GM12878 (cell line): Measurements from ENCODE around the gene TRUB2. TPM values are rescaled to one million over a fixed set of nuclear protein-coding genes. Genes with fewer than 3 reads are reported as not detected.

Experiments
- ATAC-seq: fragments of 200-7000 bp; cut with Tn5 transposase; 3 replicates; pipeline ENCODE4 v1.9.1; 2020; ENCODE audit warnings: mild to moderate bottlenecking, moderate library complexity
- Bru-seq: library from RNA; stranded (reverse); fragments of 400-500 nt; gene quantifications from one replicate; lab custom pipeline; 2021; lab: Mats Ljungman, UMichigan
- BruChase-seq, 2 experiments: library from RNA; stranded (reverse); fragments of 400-500 nt; gene quantifications; one replicate each; lab custom pipeline; 2021; lab: Mats Ljungman, UMichigan
- BruUV-seq: library from RNA; stranded (reverse); fragments of 400-500 nt; replicated peaks from 2 replicates; lab custom pipeline; 2021; lab: Mats Ljungman, UMichigan
- CTCF ChIA-PET: fragments of 300-600 bp; sonication (Branson Sonifier 250); formaldehyde crosslinking; extraction: SDS; loops from one replicate; lab custom pipeline; 2021; ENCODE audit warnings: inconsistent platforms; lab: Yijun Ruan, JAX
- POLR2A ChIA-PET: fragments of 350-600 bp; formaldehyde crosslinking; extraction: SDS; loops from one replicate; lab custom pipeline; 2021; ENCODE audit warnings: inconsistent platforms; lab: Charles Lee
- RAD21 ChIA-PET: fragments of 300-600 bp; sonication (Branson Sonifier 250); formaldehyde crosslinking; loops from one replicate; lab custom pipeline; 2023; ENCODE audit warnings: antibody characterized with exemption; ENCODE audit not compliant: unreplicated experiment; lab: Charles Lee
- SMC1A ChIA-PET: fragments of 300-600 bp; sonication (Branson Sonifier 250); formaldehyde crosslinking; loops from one replicate; lab custom pipeline; 2023; ENCODE audit not compliant: unreplicated experiment, uncharacterized antibody; lab: Charles Lee
- DNase-seq: peaks from one replicate; pipeline ENCODE4 v3.0.0-alpha.2; 2011; ENCODE audit warnings: low read depth, low spot score
- FAIRE-seq: peaks from 3 replicates; lab custom pipeline; 2011; peaks lifted over from hg19 to GRCh38; lab: Jason Lieb, UNC
- H2AFZ ChIP-seq: 2 replicates; pipeline ENCODE4 v1.6.0; 2011; ENCODE audit warnings: low read depth, low read length, control low read depth; ENCODE audit not compliant: control insufficient read depth
- H3K27ac ChIP-seq: 2 replicates; pipeline ENCODE4 v1.5.1; 2011; ENCODE audit warnings: control low read depth; ENCODE audit not compliant: control insufficient read depth, insufficient read depth
- H3K27me3 ChIP-seq, 2 experiments: replicated peaks in 1 of 2; 2 replicates each; pipeline versions ENCODE4 v1.6.0 to v1.6.1; 2011; ENCODE audit warnings: low read length in 1 of 2; ENCODE audit not compliant: control insufficient read depth in 2 of 2, insufficient read depth in 2 of 2
- H3K36me3 ChIP-seq, 2 experiments: 2 replicates each; pipeline ENCODE4 v1.5.1; 2011; ENCODE audit warnings: low read length in 1 of 2; ENCODE audit not compliant: control insufficient read depth in 2 of 2, insufficient read depth in 2 of 2
- H3K4me1 ChIP-seq: 2 replicates; pipeline ENCODE4 v1.6.1; 2011; ENCODE audit warnings: mild to moderate bottlenecking, low read length, moderate library complexity, mixed read lengths; ENCODE audit not compliant: control insufficient read depth, insufficient read depth
- H3K4me2 ChIP-seq: 2 replicates; pipeline ENCODE4 v1.6.0; 2011; ENCODE audit warnings: control low read depth; ENCODE audit not compliant: control insufficient read depth, insufficient read depth
- H3K4me3 ChIP-seq: fragments of 200-600 bp; sonication (generic); 2 replicates; pipeline ENCODE4 v1.5.1; 2016
- H3K79me2 ChIP-seq: 2 replicates; pipeline ENCODE4 v1.6.0; 2011; ENCODE audit warnings: low read length; ENCODE audit not compliant: control insufficient read depth, insufficient read depth
- H3K9ac ChIP-seq: 2 replicates; pipeline ENCODE4 v1.8.0; 2011; ENCODE audit warnings: low read length, control low read depth, mixed read lengths; ENCODE audit not compliant: control insufficient read depth, insufficient read depth
- H3K9me3 ChIP-seq: replicated peaks from 3 replicates; pipeline ENCODE4 v1.5.1; 2011; ENCODE audit warnings: mild to moderate bottlenecking, low read length; ENCODE audit not compliant: control insufficient read depth, insufficient read depth
- H4K20me1 ChIP-seq: 2 replicates; pipeline ENCODE4 v1.6.0; 2011; ENCODE audit not compliant: control insufficient read depth, insufficient read depth
- BCLAF1 ChIP-seq: fragments of 450-650 bp; IDR thresholded peaks from 2 replicates; pipeline ENCODE4 v1.6.1; 2017; ENCODE audit warnings: antibody characterized with exemption, mild to moderate bottlenecking, moderate library complexity
- CBX5 ChIP-seq: sonication (generic); IDR thresholded peaks from 2 replicates; pipeline ENCODE4 v1.6.1; 2016; ENCODE audit warnings: low read depth, moderate library complexity, mild to moderate bottlenecking, inconsistent platforms
- CTCF ChIP-seq, 3 experiments: IDR thresholded peaks in 2 of 3; conservative IDR thresholded peaks in 1 of 3; 2 replicates each; pipeline ENCODE4 v1.5.1; 2011; ENCODE audit warnings: low read depth in 3 of 3, low read length in 3 of 3, mild to moderate bottlenecking in 3 of 3, control low read depth in 2 of 3, moderate library complexity in 2 of 3, inconsistent platforms in 1 of 3, mixed read lengths in 1 of 3; ENCODE audit not compliant: control insufficient read depth in 2 of 3, insufficient read depth in 1 of 3; ENCODE audit errors: extremely low read depth in 1 of 3
- FOS ChIP-seq: IDR thresholded peaks from 3 replicates; pipeline ENCODE4 v1.6.1; 2011; ENCODE audit warnings: borderline replicate concordance; ENCODE audit not compliant: insufficient read length; ENCODE audit errors: extremely low read depth
- JUND ChIP-seq: IDR thresholded peaks from 2 replicates; pipeline ENCODE4 v1.6.1; 2012; ENCODE audit warnings: low read depth, mild to moderate bottlenecking, low read length, improper control_type of control experiment, moderate library complexity
- LARP7 ChIP-seq: fragments of 450-650 bp; IDR thresholded peaks from 2 replicates; pipeline ENCODE4 v1.6.1; 2017; ENCODE audit warnings: mild to moderate bottlenecking
- NR2C2 ChIP-seq: IDR thresholded peaks from 2 replicates; pipeline ENCODE4 v1.6.1; 2011; ENCODE audit warnings: borderline replicate concordance, low read depth; ENCODE audit not compliant: control insufficient read depth, insufficient read length
- PAX8 ChIP-seq: fragments of 450-650 bp; IDR thresholded peaks from 2 replicates; pipeline ENCODE4 v1.6.1; 2017; ENCODE audit warnings: mild to moderate bottlenecking, moderate library complexity
- TAF1 ChIP-seq: IDR thresholded peaks from 2 replicates; pipeline ENCODE4 v1.6.1; 2011; ENCODE audit warnings: mild to moderate bottlenecking, low read depth, low read length, borderline replicate concordance
- ZNF217 ChIP-seq: fragments of 450-650 bp; IDR thresholded peaks from 2 replicates; pipeline ENCODE4 v1.6.1; 2017; ENCODE audit warnings: antibody characterized with exemption, mild to moderate bottlenecking
- ZSCAN29 ChIP-seq: fragments of 450-650 bp; IDR thresholded peaks from 2 replicates; pipeline ENCODE4 v1.6.1; 2017; ENCODE audit warnings: mild to moderate bottlenecking, moderate library complexity
- WGBS: methylation state at CpG from one replicate; pipeline ENCODE4 v1.1.6; 2016; ENCODE audit warnings: low lambda C conversion rate; ENCODE audit not compliant: insufficient replicate concordance, insufficient coverage; ENCODE audit errors: missing lambda C conversion rate; 5-methylcytosine and 5-hydroxymethylcytosine counted together
- in situ Hi-C: fragments of 300-500 bp; cut with MboI; formaldehyde crosslinking; loops from 9 replicates; pipeline ENCODE4 v1.14.3; 2018; ENCODE audit warnings: mixed read lengths
- intact Hi-C: fragments of 100-400 bp; cut with micrococcal nuclease; formaldehyde crosslinking; loops from one replicate; pipeline ENCODE4 v1.14.2; 2022; ENCODE audit not compliant: unreplicated experiment
- long read RNA-seq, 2 experiments: library from polyadenylated mRNA; unstranded; transcript quantifications; one replicate each; pipeline ENCODE4 v2.0.0, GENCODE V29; 2019 to 2020
- polyA minus RNA-seq, 3 experiments: library from RNA; depleted of rRNA, polyadenylated mRNA; stranded (reverse); fragments of >200 nt; gene quantifications; 2 replicates each; pipeline ENCODE4 v1.2.3, GENCODE V29; 2011
- polyA plus RNA-seq, 11 experiments: library from polyadenylated mRNA; depleted of rRNA in 4 of 11; unstranded in 6 of 11; stranded (reverse) in 5 of 11; fragments of >200 nt; fragmentation: Nextera tagmentation in 4 of 11; fragmentation: Illumina TruSeq in 1 of 11; extraction: Ambion mirVana in 4 of 11; extraction: Trizol in 1 of 11; gene quantifications; 1 replicate in 1 of 11; 2 replicates in 10 of 11; pipeline versions ENCODE4 v1.2.1 to v1.2.3, GENCODE V29; 2011 to 2016; ENCODE audit warnings: inconsistent platforms in 2 of 11, missing spikeins in 2 of 11, low read depth in 1 of 11
- total RNA-seq, 4 experiments: library from RNA; depleted of rRNA in 3 of 4; stranded (reverse); fragments of >200 nt in 3 of 4; fragmentation: Illumina TruSeq in 1 of 4; extraction: Trizol in 1 of 4; gene quantifications; 2 replicates each; pipeline versions ENCODE4 v1.2.1 to v1.2.3, GENCODE V29; 2013 to 2021
- TF ChIP-seq, protein P1 (sequence below): fragments of 450-650 bp; IDR thresholded peaks from 2 replicates; pipeline ENCODE4 v1.6.1; 2014; ENCODE audit warnings: mild to moderate bottlenecking

TRUB2 gene
- total RNA-seq (2013; cell fraction: nucleolus; rRNA removed) = 14.1 and 15.2 TPM in 2 replicates
- total RNA-seq (2014; rRNA removed) (38.5 and 38.9 TPM in 2 replicates), total RNA-seq (2014; rRNA removed; fragmentation: Illumina TruSeq; extraction: Trizol) (26.5 and 27.6 TPM in 2 replicates), total RNA-seq (2021) (43.2 TPM in 2 replicates), polyA plus RNA-seq (2011; rRNA removed) (20.4 and 32.4 TPM in 2 replicates), polyA plus RNA-seq (2014; fragmentation: Illumina TruSeq; extraction: Trizol) (25.5 and 40.5 TPM in 2 replicates), polyA plus RNA-seq (2014; fragmentation: Nextera tagmentation; extraction: Ambion mirVana) (1 to 10 TPM; 2.8 to 5.5 TPM), polyA plus RNA-seq (2014; rRNA removed) (35.4 and 38.8 TPM in 2 replicates), polyA plus RNA-seq (2016; fragmentation: Nextera tagmentation; extraction: Ambion mirVana) (10 to 100 TPM; 64.9 to 70.5 TPM), polyA minus RNA-seq (2011; rRNA and poly(A)+ RNA removed) (20.5 and 35.6 TPM in 2 replicates), Bru-seq, nascent RNA (percentile 61 among the genes with signal in this experiment), BruChase-seq, experiment 1, labeled RNA remaining after a 6-hour chase (percentile 62 among the genes with signal in this experiment), BruChase-seq, experiment 2, labeled RNA remaining after a 2-hour chase (percentile 61 among the genes with signal in this experiment)
- 9.1 TPM for polyA plus RNA-seq (2011; ENCODE audit: low read depth)
- 30.3 and 36.6 TPM in 2 replicates for polyA plus RNA-seq (2011; cell fraction: cytosol; rRNA removed)
- polyA plus RNA-seq (2011; cell fraction: nucleus; rRNA removed) = 12.1 and 17.2 TPM in 2 replicates
- 21.7 and 23.6 TPM in 2 replicates for polyA plus RNA-seq (2012)
- polyA minus RNA-seq (2011; cell fraction: cytosol; rRNA and poly(A)+ RNA removed) = 9.5 and 20.0 TPM in 2 replicates
- 3.5 and 11.4 TPM in 2 replicates for polyA minus RNA-seq (2011; cell fraction: nucleus; rRNA and poly(A)+ RNA removed)
- long read RNA-seq, experiment 1, full-length matches to known transcripts = 62 of 67 reads
- long read RNA-seq, experiment 1, partial matches to known transcripts = 2 of 67 reads
- long read RNA-seq, experiment 1, other reads (novel, unspliced or antisense) = 3 of 67 reads
- long read RNA-seq, experiment 2, full-length matches to known transcripts = 268 of 289 reads
- long read RNA-seq, experiment 2, partial matches to known transcripts = 6 of 289 reads
- long read RNA-seq, experiment 2, other reads (novel, unspliced or antisense) = 15 of 289 reads

DNA sequence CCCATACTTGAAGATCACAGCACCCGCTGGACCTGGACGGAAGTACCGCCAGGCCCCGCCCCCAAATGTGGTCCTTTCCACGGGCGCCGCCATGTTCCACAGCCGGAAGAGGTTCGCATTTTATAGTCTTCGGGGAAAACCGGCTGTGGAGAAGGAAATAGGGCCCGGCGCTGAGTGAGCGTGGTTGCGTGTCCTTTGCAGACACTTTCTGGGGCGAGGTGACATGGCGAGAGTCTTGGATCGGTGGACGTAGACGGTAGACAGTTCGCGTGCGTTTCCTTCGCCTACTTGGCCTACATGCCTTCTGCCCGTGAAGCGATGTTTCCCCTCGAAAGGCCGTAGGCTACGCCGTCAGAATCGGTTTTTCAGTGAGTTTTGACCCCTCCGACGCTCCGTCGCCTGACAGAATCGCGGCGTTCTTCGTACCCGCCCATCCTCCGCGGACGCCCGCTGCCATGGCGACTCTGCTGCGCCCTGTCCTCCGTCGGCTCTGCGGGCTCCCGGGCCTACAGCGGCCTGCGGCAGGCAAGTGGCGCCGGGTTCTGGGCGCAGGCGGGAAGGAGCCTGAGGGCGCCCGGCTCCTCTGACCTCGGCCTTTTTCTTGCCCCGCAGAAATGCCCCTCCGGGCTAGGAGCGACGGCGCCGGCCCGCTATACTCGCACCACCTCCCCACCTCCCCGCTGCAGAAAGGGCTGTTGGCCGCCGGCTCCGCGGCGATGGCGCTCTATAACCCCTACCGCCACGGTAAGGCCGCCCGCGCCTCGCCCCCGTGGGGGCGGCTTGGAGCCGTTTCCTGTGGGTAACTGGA, at the start of gene TRUB2, which contains the start of gene COQ4:
TRUB2 (minus strand) TSS at position 44 of the 808 bp plus-strand sequence; CDS start at position 5, 39 bp downstream.
COQ4 (plus strand) TSS at position 436 of the 808 bp plus-strand sequence; CDS start at position 456, 20 bp downstream.
- peak within 1 kb of the TSS; percentile 95 for H2AFZ ChIP-seq
- H3K79me2 ChIP-seq = peaks cover 29% of the 10 kb centered on the region
- FAIRE-seq = peak; percentile 91
- peaks cover 6% of the 10 kb centered on the region for H3K4me1 ChIP-seq
- ChIA-PET POLR2A (interaction anchor here (0.6 kb wide), 1 partner anchor 53 kb away, joined by 4 read pairs; no protein-coding TSS in a partner anchor), SMC1A (no interaction called here), CTCF (interaction anchor here (0.7 to 2.6 kb wide), 4 partner anchors 8 to 40 kb away, joined by 3 to 6 read pairs (median 4); no protein-coding TSS in a partner anchor), RAD21 (no interaction called here)
- peak within 1 kb of the TSS; percentile 69 for H3K27ac ChIP-seq
- H3K9ac ChIP-seq = peak within 1 kb of the TSS; percentile 65
- in situ Hi-C loops (no loop called here), intact Hi-C loops (loop anchor here (1.0 kb wide), 2 partner anchors 18 to 46 kb away; partner anchors contain the start of genes GOLGA2, SLC27A4 and SWI5)
- DNase-seq = peak; percentile 82
- ATAC-seq = peak; percentile 96
- H3K27me3 ChIP-seq = no peaks in the 10 kb centered on the region
- BruUV-seq = no TSS peak
- H4K20me1 ChIP-seq = no peaks in the 10 kb centered on the region
- H3K36me3 ChIP-seq = peaks cover 1 to 8% of the 10 kb centered on the region in 2 experiments
- no peaks in the 10 kb centered on the region for H3K9me3 ChIP-seq
- peak within 1 kb of the TSS; percentile 96 for H3K4me3 ChIP-seq
- H3K4me2 ChIP-seq = peak within 1 kb of the TSS; percentile 87
- WGBS = 2% methylated on average over 80 of the region's 83 CpGs
- no peak for TF ChIP-seq CTCF (IDR thresholded peaks at IDR 0.05 in 2 of 3, conservative IDR thresholded peaks at IDR 0.05 in 1 of 3; ENCODE audit: control insufficient read depth in 2 of 3, extremely low read depth in 1 of 3, insufficient read depth in 1 of 3, low read depth in 3 of 3, low read length in 3 of 3)
- no peak for TF ChIP-seq FOS
- TF ChIP-seq JUND = no peak
- peak; percentile 69; the same call in 1 of the 2 replicates for TF ChIP-seq TAF1
- no peak for TF ChIP-seq ZNF217
- peak; percentile 78 for TF ChIP-seq LARP7
- no peak for TF ChIP-seq PAX8
- TF ChIP-seq NR2C2 = no peak
- no peak for TF ChIP-seq CBX5
- TF ChIP-seq, protein P1, sequence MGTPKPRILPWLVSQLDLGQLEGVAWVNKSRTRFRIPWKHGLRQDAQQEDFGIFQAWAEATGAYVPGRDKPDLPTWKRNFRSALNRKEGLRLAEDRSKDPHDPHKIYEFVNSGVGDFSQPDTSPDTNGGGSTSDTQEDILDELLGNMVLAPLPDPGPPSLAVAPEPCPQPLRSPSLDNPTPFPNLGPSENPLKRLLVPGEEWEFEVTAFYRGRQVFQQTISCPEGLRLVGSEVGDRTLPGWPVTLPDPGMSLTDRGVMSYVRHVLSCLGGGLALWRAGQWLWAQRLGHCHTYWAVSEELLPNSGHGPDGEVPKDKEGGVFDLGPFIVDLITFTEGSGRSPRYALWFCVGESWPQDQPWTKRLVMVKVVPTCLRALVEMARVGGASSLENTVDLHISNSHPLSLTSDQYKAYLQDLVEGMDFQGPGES = peak; percentile 50; the same call in 1 of the 2 replicates
- TF ChIP-seq ZSCAN29 = peak; percentile 96
- TF ChIP-seq BCLAF1 = no peak
